Upper lobe of left lung (tissue), 6 donors: ENCODE measurements around the gene STK26. TPM values are rescaled to one million over a fixed set of nuclear protein-coding genes. Genes with fewer than 3 reads are reported as not detected.

Experiments
- ATAC-seq, 2 donors: fragments of 200-7000 bp; cut with Tn5 transposase; one replicate each; pipeline ENCODE4 v1.9.1; 2022; ENCODE audit warnings: mild to moderate bottlenecking in 2 of 2, moderate library complexity in 2 of 2; ENCODE audit not compliant: low FRiP score in 2 of 2
- DNase-seq, 2 donors: peaks; one replicate each; pipeline ENCODE4 v3.0.0-alpha.2; 2019 to 2020
- H3K27ac ChIP-seq, 4 donors: fragments of 200-600 bp; sonication (generic); one replicate each; pipeline ENCODE4 v1.5.1; 2016 to 2019
- H3K27me3 ChIP-seq, 4 donors: fragments of 200-600 bp; sonication (generic); one replicate each; pipeline ENCODE4 v1.5.1; 2017 to 2019
- H3K36me3 ChIP-seq, 4 donors: fragments of 200-600 bp; sonication (generic); one replicate each; pipeline ENCODE4 v1.5.1; 2016 to 2019
- H3K4me1 ChIP-seq, 4 donors: fragments of 200-600 bp; sonication (generic); one replicate each; pipeline ENCODE4 v1.5.1; 2018 to 2019
- H3K4me3 ChIP-seq, 4 donors: fragments of 200-600 bp; sonication (generic); one replicate each; pipeline ENCODE4 v1.5.1; 2017 to 2019; ENCODE audit warnings: mild to moderate bottlenecking in 2 of 4, moderate library complexity in 1 of 4
- H3K9me3 ChIP-seq, 4 donors: fragments of 200-600 bp; sonication (generic); one replicate each; pipeline ENCODE4 v1.5.1; 2018 to 2019
- EP300 ChIP-seq, 4 donors: sonication (generic); formaldehyde crosslinking; IDR thresholded peaks; one replicate each; pipeline ENCODE4 v1.5.1; 2017; ENCODE audit warnings: antibody characterized with exemption in 4 of 4, control low read depth in 2 of 4
- POLR2A ChIP-seq, 4 donors: fragments of 450-650 bp; IDR thresholded peaks; one replicate each; pipeline ENCODE4 v1.5.1; 2016 to 2017; ENCODE audit warnings: antibody characterized with exemption in 4 of 4, mild to moderate bottlenecking in 2 of 4
- POLR2AphosphoS5 ChIP-seq, 2 donors: sonication (generic); formaldehyde crosslinking; IDR thresholded peaks; one replicate each; pipeline ENCODE4 v1.5.1; 2017; ENCODE audit warnings: antibody characterized with exemption in 2 of 2
- WGBS, 2 donors: methylation state at CpG; one replicate each; pipeline ENCODE4 v1.1.5; 2017 to 2018; 5-methylcytosine and 5-hydroxymethylcytosine counted together
- total RNA-seq, 6 donors: library from RNA; depleted of rRNA in 4 of 6; stranded (reverse); fragments of >200 nt in 4 of 6; gene quantifications; one replicate each; pipeline versions ENCODE4 v1.1.0 to v1.2.1, GENCODE V29; 2016 to 2021
- TF ChIP-seq, protein P1 (sequence below), 6 experiments: fragments of 450-650 bp in 4 of 6; fragments of 200-600 bp in 2 of 6; sonication (generic) in 2 of 6; IDR thresholded peaks; one replicate each; pipeline ENCODE4 v1.5.1; 2016 to 2019; ENCODE audit warnings: antibody characterized with exemption in 6 of 6
- donor health status: DM: no; HTN: no; CAD: no; lungs with moderate emphysema.
- donor health status: DM: no; HTN: yes; CAD: no; lungs with severe emphysema.

STK26 gene
- total RNA-seq, 6 donors from 2014 or later, result 2.9 to 14.0 (median 11.1) TPM

DNA sequence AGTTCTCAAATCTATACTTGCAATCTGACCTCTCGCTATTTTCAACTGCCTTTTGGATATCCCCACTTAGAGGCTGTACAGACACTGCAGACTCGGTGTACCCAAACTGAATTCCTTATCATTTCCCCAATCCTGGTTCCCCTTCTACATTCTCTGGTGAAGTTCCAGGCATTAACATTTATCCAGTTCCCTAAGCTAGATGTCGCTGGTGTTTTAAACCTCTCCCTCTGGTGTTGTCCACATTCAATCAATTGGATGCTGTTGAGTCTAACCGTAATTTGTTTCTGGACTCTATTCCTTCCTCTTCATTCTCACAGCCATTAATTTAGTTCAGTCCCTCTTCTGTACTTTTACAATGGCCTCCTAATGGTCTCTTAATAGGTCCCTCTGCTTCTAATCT is 7.2 kb upstream of the STK26 start:
- H3K27ac ChIP-seq, result no peak overlapping the region
- TF ChIP-seq POLR2A (IDR thresholded peaks at IDR 0.05) (no peak), POLR2AphosphoS5 (IDR thresholded peaks at IDR 0.05) (no peak)
- H3K27me3 ChIP-seq, result no peaks in the 10 kb centered on the region
- H3K36me3 ChIP-seq, result no peaks in the 10 kb centered on the region
- H3K4me1 ChIP-seq, result no peaks in the 10 kb centered on the region
- WGBS, 2 donors, result 70 to 77% methylated on average over 4 of the region's 4 CpGs
- DNase-seq, result no peak
- no peak overlapping the region for H3K4me3 ChIP-seq
- no peaks in the 10 kb centered on the region for H3K9me3 ChIP-seq
- ATAC-seq, result no peak

DNA sequence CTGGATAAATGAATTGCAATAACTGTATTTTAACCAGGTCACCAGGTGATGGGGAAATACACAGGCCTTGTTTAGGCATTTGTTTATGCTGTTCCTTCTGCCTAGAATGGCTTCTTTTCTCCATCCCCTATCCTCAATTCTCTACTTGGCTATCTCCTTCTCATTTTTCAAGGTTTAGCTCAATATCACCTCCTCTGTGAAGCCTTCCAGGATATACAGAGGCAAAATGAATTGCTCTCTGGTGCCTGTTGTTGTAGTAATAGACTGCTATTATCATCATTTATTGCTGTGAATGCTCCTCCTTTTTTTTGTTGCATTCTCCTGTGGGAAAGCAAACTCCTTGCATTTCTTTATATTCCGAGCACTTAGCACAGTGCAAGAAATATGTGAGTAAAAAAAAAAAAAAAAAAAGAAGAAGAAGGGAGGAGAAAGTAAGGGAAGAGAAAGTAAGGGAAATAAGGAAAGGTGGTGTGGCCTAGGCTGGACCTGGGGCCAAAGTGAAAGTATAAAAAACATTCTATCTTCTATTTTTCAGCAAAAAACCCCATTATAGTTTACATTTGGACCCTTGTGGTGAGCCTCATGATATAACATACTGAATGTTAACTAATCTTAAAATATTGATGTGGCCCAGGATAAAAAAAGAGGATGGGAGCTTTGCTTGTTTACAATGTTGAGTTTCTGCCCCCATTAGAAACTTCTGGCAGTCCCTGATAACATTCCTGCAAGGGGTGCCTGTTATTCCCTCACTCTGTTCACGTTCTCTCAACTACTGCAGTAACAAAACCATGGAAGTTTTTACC is 6.3 kb upstream of the STK26 start:
- Histone ChIP-seq H3K4me1 (no peaks in the 10 kb centered on the region), H3K27ac (no peak overlapping the region), H3K36me3 (no peaks in the 10 kb centered on the region), H3K9me3 (no peaks in the 10 kb centered on the region), H3K4me3 (no peak overlapping the region), H3K27me3 (no peaks in the 10 kb centered on the region)
- WGBS, 2 donors, result 54 to 61% methylated on average over 2 of the region's 2 CpGs
- DNase-seq (no peak), ATAC-seq (no peak)
- TF ChIP-seq POLR2A (IDR thresholded peaks at IDR 0.05) (no peak), POLR2AphosphoS5 (IDR thresholded peaks at IDR 0.05) (no peak), EP300 (IDR thresholded peaks at IDR 0.05) (no peak)
- TF ChIP-seq, protein P1, sequence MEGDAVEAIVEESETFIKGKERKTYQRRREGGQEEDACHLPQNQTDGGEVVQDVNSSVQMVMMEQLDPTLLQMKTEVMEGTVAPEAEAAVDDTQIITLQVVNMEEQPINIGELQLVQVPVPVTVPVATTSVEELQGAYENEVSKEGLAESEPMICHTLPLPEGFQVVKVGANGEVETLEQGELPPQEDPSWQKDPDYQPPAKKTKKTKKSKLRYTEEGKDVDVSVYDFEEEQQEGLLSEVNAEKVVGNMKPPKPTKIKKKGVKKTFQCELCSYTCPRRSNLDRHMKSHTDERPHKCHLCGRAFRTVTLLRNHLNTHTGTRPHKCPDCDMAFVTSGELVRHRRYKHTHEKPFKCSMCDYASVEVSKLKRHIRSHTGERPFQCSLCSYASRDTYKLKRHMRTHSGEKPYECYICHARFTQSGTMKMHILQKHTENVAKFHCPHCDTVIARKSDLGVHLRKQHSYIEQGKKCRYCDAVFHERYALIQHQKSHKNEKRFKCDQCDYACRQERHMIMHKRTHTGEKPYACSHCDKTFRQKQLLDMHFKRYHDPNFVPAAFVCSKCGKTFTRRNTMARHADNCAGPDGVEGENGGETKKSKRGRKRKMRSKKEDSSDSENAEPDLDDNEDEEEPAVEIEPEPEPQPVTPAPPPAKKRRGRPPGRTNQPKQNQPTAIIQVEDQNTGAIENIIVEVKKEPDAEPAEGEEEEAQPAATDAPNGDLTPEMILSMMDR (IDR thresholded peaks at IDR 0.05), result no peak

DNA sequence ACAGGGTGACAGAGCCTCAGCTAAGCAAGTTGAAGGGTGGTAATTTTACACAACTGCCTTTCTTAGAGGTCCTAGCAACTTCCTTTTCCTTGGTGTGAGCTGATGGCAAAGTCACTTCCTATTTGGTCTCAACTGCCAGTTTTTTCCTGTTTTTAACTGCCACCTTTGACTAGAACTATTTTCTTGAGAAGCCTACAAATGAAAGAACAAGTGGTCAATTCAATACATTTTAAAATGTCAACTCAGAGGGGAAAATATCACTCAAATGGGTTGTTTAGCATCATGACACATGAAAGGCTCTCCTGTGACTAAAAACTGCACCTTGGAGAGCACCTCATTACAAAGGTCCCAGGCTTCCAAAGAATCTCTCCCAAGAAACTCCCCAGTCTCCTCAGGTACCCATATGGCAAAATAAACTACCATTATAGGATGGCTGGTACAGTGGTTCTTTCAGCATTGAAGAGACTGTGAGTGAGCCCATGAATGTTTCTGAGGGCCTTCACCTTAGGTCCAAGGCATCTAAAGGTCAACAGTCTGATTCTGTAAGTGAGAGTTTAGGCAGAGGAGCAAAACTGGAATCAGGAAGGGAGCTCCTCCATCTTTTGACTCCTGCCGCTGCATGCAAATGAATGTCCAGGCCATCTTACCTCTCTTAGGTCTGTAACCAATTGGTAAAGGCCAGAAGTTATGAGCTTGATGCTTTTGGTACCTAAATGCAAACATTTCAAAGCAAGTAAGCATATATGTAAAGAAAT is 5.5 kb upstream of the STK26 start:
- peaks cover 0 to 4% (median 0%) of the 10 kb centered on the region in 4 donors for H3K4me1 ChIP-seq
- H3K36me3 ChIP-seq, result no peaks in the 10 kb centered on the region
- DNase-seq, result no peak
- no peaks in the 10 kb centered on the region for H3K9me3 ChIP-seq
- no peak for TF ChIP-seq POLR2A (IDR thresholded peaks at IDR 0.05)
- TF ChIP-seq, protein P1 (IDR thresholded peaks at IDR 0.05), result no peak
- TF ChIP-seq POLR2AphosphoS5 (IDR thresholded peaks at IDR 0.05), result no peak
- TF ChIP-seq EP300 (IDR thresholded peaks at IDR 0.05), result no peak
- no peak for ATAC-seq
- H3K27me3 ChIP-seq, result no peaks in the 10 kb centered on the region
- H3K4me3 ChIP-seq, result no peak overlapping the region
- 90 to 100% methylated on average over 1 of the region's 1 CpG for WGBS, 2 donors
- H3K27ac ChIP-seq, result no peak overlapping the region

DNA sequence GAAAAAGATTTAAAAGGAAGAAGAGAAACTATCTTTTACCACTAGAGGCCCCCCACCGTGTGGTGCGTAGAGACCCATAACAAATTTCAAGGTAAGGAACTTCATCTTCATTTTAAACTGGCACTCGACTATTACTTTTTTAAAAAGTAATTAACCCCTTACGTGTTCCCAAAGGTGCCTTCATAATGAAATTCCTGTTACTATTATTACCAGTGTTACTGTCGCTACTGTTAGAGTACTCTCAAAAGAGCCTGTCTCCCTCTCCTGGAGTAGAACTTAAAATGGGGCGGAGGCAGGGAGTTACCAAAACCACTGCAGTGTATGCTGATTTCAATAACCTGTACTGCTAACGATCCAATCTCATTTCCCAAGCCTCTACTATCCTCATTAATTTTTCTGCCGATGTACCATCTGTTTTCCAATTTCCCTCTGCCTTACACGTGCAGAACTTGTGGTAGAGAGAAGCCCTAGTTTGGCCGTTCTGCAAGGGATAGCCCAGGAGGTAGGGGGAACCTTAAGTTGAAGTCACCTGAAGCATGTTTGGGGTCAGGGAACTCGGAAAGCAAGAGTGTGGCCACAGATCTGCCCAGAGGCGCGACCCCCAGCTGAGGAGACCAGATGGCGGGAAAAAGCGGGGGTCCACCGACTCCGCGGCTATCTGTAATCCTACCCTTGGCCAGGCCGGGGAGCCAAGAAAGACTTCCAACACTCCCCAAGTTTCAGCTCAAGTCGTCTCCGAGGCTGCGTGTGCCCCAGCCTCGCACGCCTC is 720 bp upstream of the STK26 start:
- no peaks in the 10 kb centered on the region for H3K36me3 ChIP-seq
- H3K4me1 ChIP-seq, result peaks cover 0 to 14% (median 0%) of the 10 kb centered on the region in 4 donors
- peak; percentile 8 to 9 for ATAC-seq
- no peak for TF ChIP-seq EP300 (IDR thresholded peaks at IDR 0.05)
- TF ChIP-seq, protein P1 (IDR thresholded peaks at IDR 0.05), result no peak
- TF ChIP-seq POLR2AphosphoS5 (IDR thresholded peaks at IDR 0.05), result no peak
- no peak for TF ChIP-seq POLR2A (IDR thresholded peaks at IDR 0.05)
- H3K27me3 ChIP-seq, result no peaks in the 10 kb centered on the region
- peak overlapping the region in 2 of 4 donors; percentile 79 to 82 for H3K27ac ChIP-seq
- DNase-seq, result no peak
- 15 to 45% methylated on average over 10 to 24 of the region's 24 CpGs for WGBS, 2 donors
- peak overlapping the region in 3 of 4 donors; percentile 47 to 73 (median 63) for H3K4me3 ChIP-seq
- no peaks in the 10 kb centered on the region for H3K9me3 ChIP-seq
